Fibroblast of pulmonary artery (primary cell): ENCODE results near the gene IL12RB2.
"Not testable (repeated sequence)": the region's sequence is repeated elsewhere in the genome, so short reads cannot be mapped to it uniquely, and the experiment has no call there.

ENCODE experiments used
- DNase-seq: peaks from one replicate; pipeline ENCODE4 v3.0.0-alpha.2; 2010; ENCODE audit warnings: low read depth
- H3K4me3 ChIP-seq: replicated peaks from 2 replicates; pipeline ENCODE4 v1.5.1; 2011; ENCODE audit warnings: low read depth, mild to moderate bottlenecking, control low read depth, low read length, moderate library complexity
- CTCF ChIP-seq: IDR thresholded peaks from 2 replicates; pipeline ENCODE4 v1.5.1; 2011; ENCODE audit warnings: mild to moderate bottlenecking, control low read depth, low read length, inconsistent platforms; ENCODE audit errors: missing control alignments

IL12RB2 gene

GRCh38 chr1:67393240-67393639 is 85.6 kb downstream of the IL12RB2 start:
- no peak overlapping the region for H3K4me3 ChIP-seq
- no peak for TF ChIP-seq CTCF
- no peak for DNase-seq

- H3K4me3 ChIP-seq, result no peak overlapping the region
- TF ChIP-seq CTCF, result no peak
- no peak for DNase-seq
Observed at GRCh38 chr1:67393737-67394136, 86.1 kb downstream of the IL12RB2 start.

GRCh38 chr1:67394548-67394947 is 86.9 kb downstream of the IL12RB2 start:
- DNase-seq, result no peak
- no peak for TF ChIP-seq CTCF
- no peak overlapping the region for H3K4me3 ChIP-seq

GRCh38 chr1:67399199-67399993 is 91.7 kb downstream of the IL12RB2 start:
- no peak overlapping the region for H3K4me3 ChIP-seq
- TF ChIP-seq CTCF, result no peak
- no peak for DNase-seq

- DNase-seq, H3K4me3 ChIP-seq: not testable (repeated sequence)
Observed at GRCh38 chr1:67400029-67400786, 92.5 kb downstream of the IL12RB2 start.

GRCh38 chr1:67401443-67401842 is 93.8 kb downstream of the IL12RB2 start:
- H3K4me3 ChIP-seq, result no peak overlapping the region
- DNase-seq, result no peak
- TF ChIP-seq CTCF, result no peak

- TF ChIP-seq CTCF, result no peak
- H3K4me3 ChIP-seq, result no peak overlapping the region
- peak; percentile 14 for DNase-seq
Observed at GRCh38 chr1:67404212-67404620, 96.5 kb downstream of the IL12RB2 start.
